Measurements from ENCODE around the gene NPEPL1. TPM values are rescaled to one million over a fixed set of nuclear protein-coding genes. Genes with fewer than 3 reads are reported as not detected.

NPEPL1 gene
- total and polyA plus RNA-seq, 10 of the 15 experiments (the other 5 are each of a cell fraction or from before 2014, with no cell fraction given) = 0.08 to 21.3 (median 10.2) TPM

- H3K36me3 ChIP-seq (ENCODE audit: control insufficient read depth in 2 of 2, insufficient read depth in 2 of 2, low read length in 1 of 2) = peaks cover 0 to 3% of the 10 kb centered on the region in 2 experiments; a peak in 2 of 4 replicates
- TF ChIP-seq ZNF622 (IDR thresholded peaks at IDR 0.05) = no peak
- no peak overlapping the region for H2AFZ ChIP-seq (ENCODE audit: control insufficient read depth, low read depth, low read length)
- WGBS (ENCODE audit: insufficient coverage, insufficient replicate concordance, low lambda C conversion rate, missing lambda C conversion rate) = 89% methylated on average over 20 of the region's 20 CpGs
- no peak for DNase-seq (ENCODE audit: low read depth, low spot score)
- intact Hi-C loops (cut with micrococcal nuclease; ENCODE audit: unreplicated experiment) = no loop called here
- H3K27me3 ChIP-seq (replicated peaks in 1 of 2; ENCODE audit: control insufficient read depth in 2 of 2, insufficient read depth in 2 of 2, low read length in 1 of 2) = no peaks in the 10 kb centered on the region
- no peaks in the 10 kb centered on the region for H4K20me1 ChIP-seq (ENCODE audit: control insufficient read depth, insufficient read depth)
- no peak overlapping the region for H3K9ac ChIP-seq (ENCODE audit: control insufficient read depth, insufficient read depth, low read length)
- no peak overlapping the region for H3K4me3 ChIP-seq
- H3K4me2 ChIP-seq (ENCODE audit: control insufficient read depth, insufficient read depth) = no peak overlapping the region
- BruUV-seq (replicated peaks) = no TSS peak
- ChIA-PET CTCF (interaction anchor here (1.2 kb wide), 1 partner anchor 435 kb away, joined by 3 read pairs; no protein-coding TSS in a partner anchor), SMC1A (ENCODE audit: uncharacterized antibody, unreplicated experiment) (no interaction called here), RAD21 (ENCODE audit: unreplicated experiment) (no interaction called here), POLR2A (no interaction called here)
- H3K4me1 ChIP-seq (ENCODE audit: control insufficient read depth, insufficient read depth, low read length) = no peaks in the 10 kb centered on the region
- in situ Hi-C loops (cut with MboI) = no loop called here
- H3K9me3 ChIP-seq (replicated peaks; ENCODE audit: control insufficient read depth, insufficient read depth, low read length) = no peaks in the 10 kb centered on the region
- no peak for ATAC-seq
- H3K79me2 ChIP-seq (ENCODE audit: control insufficient read depth, insufficient read depth, low read length) = no peaks in the 10 kb centered on the region
- FAIRE-seq = no peak
- no peak overlapping the region for H3K27ac ChIP-seq (ENCODE audit: control insufficient read depth, insufficient read depth)
These were observed 13.7 kb downstream of the NPEPL1 start for GRCh38 chr20:58706150-58706892.

- no TSS peak for BruUV-seq (replicated peaks)
- DNase-seq (ENCODE audit: low read depth, low spot score) (no peak), ATAC-seq (no peak), FAIRE-seq (no peak)
- no peak overlapping the region for H2AFZ ChIP-seq (ENCODE audit: control insufficient read depth, low read depth, low read length)
- H3K36me3 ChIP-seq (ENCODE audit: control insufficient read depth in 2 of 2, insufficient read depth in 2 of 2, low read length in 1 of 2) = peaks cover 0 to 3% of the 10 kb centered on the region in 2 experiments; a peak in 2 of 4 replicates
- H3K9me3 ChIP-seq (replicated peaks; ENCODE audit: control insufficient read depth, insufficient read depth, low read length) = no peaks in the 10 kb centered on the region
- H3K9ac ChIP-seq (ENCODE audit: control insufficient read depth, insufficient read depth, low read length) = no peak overlapping the region
- CTCF ChIA-PET = no interaction called here
- in situ Hi-C loops (cut with MboI) (no loop called here), intact Hi-C loops (cut with micrococcal nuclease; ENCODE audit: unreplicated experiment) (no loop called here)
- WGBS (ENCODE audit: insufficient coverage, insufficient replicate concordance, low lambda C conversion rate, missing lambda C conversion rate) = 97% methylated on average over 19 of the region's 23 CpGs
- POLR2A ChIA-PET = no interaction called here
- SMC1A ChIA-PET (ENCODE audit: uncharacterized antibody, unreplicated experiment) = no interaction called here
- no peak overlapping the region for H3K4me2 ChIP-seq (ENCODE audit: control insufficient read depth, insufficient read depth)
- RAD21 ChIA-PET (ENCODE audit: unreplicated experiment) = no interaction called here
- no peaks in the 10 kb centered on the region for H3K27me3 ChIP-seq (replicated peaks in 1 of 2; ENCODE audit: control insufficient read depth in 2 of 2, insufficient read depth in 2 of 2, low read length in 1 of 2)
- H4K20me1 ChIP-seq (ENCODE audit: control insufficient read depth, insufficient read depth) = no peaks in the 10 kb centered on the region
- H3K79me2 ChIP-seq (ENCODE audit: control insufficient read depth, insufficient read depth, low read length) = no peaks in the 10 kb centered on the region
- no peak overlapping the region for H3K27ac ChIP-seq (ENCODE audit: control insufficient read depth, insufficient read depth)
- no peak overlapping the region for H3K4me3 ChIP-seq
- no peaks in the 10 kb centered on the region for H3K4me1 ChIP-seq (ENCODE audit: control insufficient read depth, insufficient read depth, low read length)
- no peak for TF ChIP-seq JUNB (IDR thresholded peaks at IDR 0.05)
- no peak for TF ChIP-seq ATF2 (IDR thresholded peaks at IDR 0.05; ENCODE audit: low read length)
- TF ChIP-seq CREM (IDR thresholded peaks at IDR 0.05; ENCODE audit: low read depth) = no peak
- TF ChIP-seq CEBPB (IDR thresholded peaks at IDR 0.05; ENCODE audit: borderline replicate concordance in 1 of 2, low read depth in 2 of 2, low read length in 2 of 2) = no peak
- TF ChIP-seq BHLHE40 (IDR thresholded peaks at IDR 0.05; ENCODE audit: borderline replicate concordance in 1 of 2, low read depth in 2 of 2, low read length in 1 of 2) = no peak
- TF ChIP-seq CHD1 (IDR thresholded peaks at IDR 0.05; ENCODE audit: low read depth, low read length) = no peak
- no peak for TF ChIP-seq CBFB (IDR thresholded peaks at IDR 0.05; ENCODE audit: low read depth)
- no peak for TF ChIP-seq CBX3 (IDR thresholded peaks at IDR 0.05; ENCODE audit: borderline replicate concordance, low read depth)
- TF ChIP-seq EED (IDR thresholded peaks at IDR 0.05; ENCODE audit: low read depth) = no peak
- TF ChIP-seq EGR1 (IDR thresholded peaks at IDR 0.05; ENCODE audit: borderline replicate concordance in 1 of 2, low read depth in 2 of 2, low read length in 2 of 2) = no peak
- no peak for TF ChIP-seq TCF12 (IDR thresholded peaks at IDR 0.05; ENCODE audit: low read depth, low read length)
- no peak for TF ChIP-seq E4F1 (IDR thresholded peaks at IDR 0.05; ENCODE audit: borderline replicate concordance, partially characterized antibody)
These were observed 14.5 kb downstream of the NPEPL1 start for GRCh38 chr20:58706975-58707681.

Measured in GM12878 (cell line).